Glutamatergic neuron (in vitro differentiated cells): ENCODE measurements around the gene EEPD1. TPM values are rescaled to one million over a fixed set of nuclear protein-coding genes. Genes with fewer than 3 reads are reported as not detected.

Experiments
- DNase-seq: peaks from one replicate; pipeline ENCODE4 v3.0.0; 2022
- H3K27ac Mint-ChIP-seq: one replicate; pipeline ENCODE4 v1.8.0; 2020; ENCODE audit warnings: mild to moderate bottlenecking, mixed read lengths, inconsistent platforms; ENCODE audit not compliant: unreplicated experiment
- H3K27me3 Mint-ChIP-seq: one replicate; pipeline ENCODE4 v1.8.0; 2020; ENCODE audit warnings: mild to moderate bottlenecking, moderate library complexity, mixed read lengths, inconsistent platforms; ENCODE audit not compliant: unreplicated experiment
- H3K36me3 Mint-ChIP-seq: one replicate; pipeline ENCODE4 v1.8.0; 2020; ENCODE audit warnings: mild to moderate bottlenecking, mixed read lengths, inconsistent platforms; ENCODE audit not compliant: unreplicated experiment
- H3K4me1 Mint-ChIP-seq: one replicate; pipeline ENCODE4 v1.8.0; 2020; ENCODE audit warnings: mild to moderate bottlenecking, low read depth, mixed read lengths, inconsistent platforms; ENCODE audit not compliant: unreplicated experiment
- H3K4me3 Mint-ChIP-seq: one replicate; pipeline ENCODE4 v1.8.0; 2020; ENCODE audit warnings: mild to moderate bottlenecking, mixed read lengths, inconsistent platforms; ENCODE audit not compliant: unreplicated experiment
- H3K9me3 Mint-ChIP-seq: one replicate; pipeline ENCODE4 v1.8.0; 2020; ENCODE audit warnings: mild to moderate bottlenecking, moderate library complexity, mixed read lengths, inconsistent platforms; ENCODE audit not compliant: unreplicated experiment
- total RNA-seq: library from RNA; stranded (reverse); fragmentation: NEBNext Ultra II Directional; extraction: Animal tissue kit (Norgen Biotek cat#: 25700); gene quantifications from one replicate; pipeline ENCODE4 v1.2.1, GENCODE V29; 2021; ENCODE audit not compliant: unreplicated experiment
- TF ChIP-seq, protein P1 (sequence below): fragments of 200-600 bp; sonication (generic); IDR thresholded peaks from one replicate; pipeline ENCODE4 v1.5.0; 2021; ENCODE audit not compliant: partially characterized antibody, unreplicated experiment

The EEPD1 gene
- total RNA-seq, 1 donor from 2014 or later: 63.9 TPM

DNA sequence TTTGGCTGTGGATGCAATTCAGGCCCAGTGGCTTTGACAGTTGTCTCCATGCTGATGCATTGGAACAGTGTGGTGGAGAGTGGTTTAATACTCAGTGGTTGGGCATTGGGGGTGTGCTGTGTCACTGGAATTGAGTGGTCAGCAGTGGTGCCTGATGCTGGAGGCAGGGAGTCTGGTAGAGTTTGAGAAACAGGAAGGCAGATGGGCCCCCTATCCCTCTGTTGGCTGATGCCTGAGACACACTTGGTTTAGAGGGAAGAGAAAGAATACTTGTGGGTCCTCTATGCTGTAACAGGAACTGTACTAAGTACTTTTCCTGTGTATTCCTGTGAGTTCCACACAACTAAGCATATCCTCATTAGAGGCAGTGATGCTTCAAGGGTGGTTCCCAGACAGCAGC is 55.4 kb downstream of the EEPD1 start:
- Mint-ChIP-seq H3K9me3 (peaks cover 5% of the 10 kb centered on the region), H3K27me3 (peaks cover 11% of the 10 kb centered on the region), H3K27ac (no peak overlapping the region), H3K4me1 (peaks cover 52% of the 10 kb centered on the region), H3K4me3 (no peak overlapping the region), H3K36me3 (peaks cover 5% of the 10 kb centered on the region)
- DNase-seq: no peak
- TF ChIP-seq, protein P1, sequence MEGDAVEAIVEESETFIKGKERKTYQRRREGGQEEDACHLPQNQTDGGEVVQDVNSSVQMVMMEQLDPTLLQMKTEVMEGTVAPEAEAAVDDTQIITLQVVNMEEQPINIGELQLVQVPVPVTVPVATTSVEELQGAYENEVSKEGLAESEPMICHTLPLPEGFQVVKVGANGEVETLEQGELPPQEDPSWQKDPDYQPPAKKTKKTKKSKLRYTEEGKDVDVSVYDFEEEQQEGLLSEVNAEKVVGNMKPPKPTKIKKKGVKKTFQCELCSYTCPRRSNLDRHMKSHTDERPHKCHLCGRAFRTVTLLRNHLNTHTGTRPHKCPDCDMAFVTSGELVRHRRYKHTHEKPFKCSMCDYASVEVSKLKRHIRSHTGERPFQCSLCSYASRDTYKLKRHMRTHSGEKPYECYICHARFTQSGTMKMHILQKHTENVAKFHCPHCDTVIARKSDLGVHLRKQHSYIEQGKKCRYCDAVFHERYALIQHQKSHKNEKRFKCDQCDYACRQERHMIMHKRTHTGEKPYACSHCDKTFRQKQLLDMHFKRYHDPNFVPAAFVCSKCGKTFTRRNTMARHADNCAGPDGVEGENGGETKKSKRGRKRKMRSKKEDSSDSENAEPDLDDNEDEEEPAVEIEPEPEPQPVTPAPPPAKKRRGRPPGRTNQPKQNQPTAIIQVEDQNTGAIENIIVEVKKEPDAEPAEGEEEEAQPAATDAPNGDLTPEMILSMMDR: no peak

DNA sequence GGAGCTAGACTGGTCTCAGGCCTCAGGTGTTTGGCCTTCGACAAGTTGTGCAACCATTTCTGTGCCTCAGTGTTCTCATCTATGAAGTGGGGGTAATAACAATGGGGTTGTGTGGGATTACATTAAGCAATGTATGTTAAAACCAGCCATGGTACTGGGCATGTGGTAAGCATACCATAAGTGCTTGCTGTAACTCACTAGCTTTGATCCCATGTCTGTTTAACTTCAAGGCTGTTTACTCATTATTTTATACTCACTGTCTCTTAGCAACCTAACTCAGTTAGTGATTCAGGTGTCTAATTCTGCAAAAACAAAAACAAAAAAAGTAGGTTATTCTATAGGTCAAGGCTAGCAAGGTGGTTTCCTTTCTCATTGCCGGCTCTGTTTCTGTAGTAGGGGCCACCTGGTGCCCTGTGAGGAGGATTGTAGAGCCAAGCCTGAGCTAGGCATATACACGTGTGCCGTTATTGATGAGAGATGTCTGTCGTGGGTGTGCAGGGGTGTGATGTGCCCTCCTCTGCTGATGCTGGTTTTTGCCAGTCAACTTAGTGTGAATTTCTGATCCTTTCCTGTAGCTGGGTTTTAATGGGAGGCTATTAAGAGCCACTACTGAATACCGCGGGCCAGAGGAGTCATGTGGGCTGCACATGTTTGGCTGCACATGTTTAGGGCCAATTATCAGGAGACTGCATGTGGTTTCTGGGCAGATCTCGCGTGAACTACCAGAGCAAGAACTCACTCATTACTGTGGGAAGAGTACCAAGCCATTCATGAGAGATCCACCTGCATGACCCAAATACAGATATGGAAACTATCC is 56.2 kb downstream of the EEPD1 start:
- peak overlapping the region; percentile 46 for H3K4me3 Mint-ChIP-seq
- H3K9me3 Mint-ChIP-seq: peaks cover 10% of the 10 kb centered on the region
- peaks cover 55% of the 10 kb centered on the region for H3K4me1 Mint-ChIP-seq
- TF ChIP-seq, protein P1: no peak
- H3K27ac Mint-ChIP-seq: peak overlapping the region; percentile 56
- no peak for DNase-seq
- peaks cover 11% of the 10 kb centered on the region for H3K36me3 Mint-ChIP-seq
- H3K27me3 Mint-ChIP-seq: peaks cover 15% of the 10 kb centered on the region

DNA sequence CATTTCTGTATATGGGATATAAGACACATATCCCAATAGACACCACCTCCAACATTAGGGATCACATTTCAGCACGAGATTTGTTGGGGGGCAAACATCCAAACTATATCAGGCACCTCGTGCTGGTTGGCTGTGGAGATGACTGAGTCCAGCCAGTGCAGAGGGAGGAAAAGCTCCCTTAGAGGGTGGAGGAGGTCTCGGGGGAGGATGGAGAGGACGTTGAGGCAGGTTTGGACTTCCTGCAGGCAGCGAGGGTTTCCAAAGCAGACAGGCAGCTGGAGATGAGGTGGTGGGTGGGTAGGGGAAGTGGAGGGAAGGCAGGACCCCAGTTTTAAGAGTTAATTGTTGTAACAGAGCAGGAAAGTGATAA is 56.7 kb downstream of the EEPD1 start:
- TF ChIP-seq, protein P1: no peak
- no peak overlapping the region for H3K27ac Mint-ChIP-seq
- peaks cover 17% of the 10 kb centered on the region for H3K27me3 Mint-ChIP-seq
- H3K9me3 Mint-ChIP-seq: peaks cover 13% of the 10 kb centered on the region
- peaks cover 11% of the 10 kb centered on the region for H3K36me3 Mint-ChIP-seq
- DNase-seq: no peak
- H3K4me3 Mint-ChIP-seq: peak overlapping the region; percentile 46
- peaks cover 55% of the 10 kb centered on the region for H3K4me1 Mint-ChIP-seq

DNA sequence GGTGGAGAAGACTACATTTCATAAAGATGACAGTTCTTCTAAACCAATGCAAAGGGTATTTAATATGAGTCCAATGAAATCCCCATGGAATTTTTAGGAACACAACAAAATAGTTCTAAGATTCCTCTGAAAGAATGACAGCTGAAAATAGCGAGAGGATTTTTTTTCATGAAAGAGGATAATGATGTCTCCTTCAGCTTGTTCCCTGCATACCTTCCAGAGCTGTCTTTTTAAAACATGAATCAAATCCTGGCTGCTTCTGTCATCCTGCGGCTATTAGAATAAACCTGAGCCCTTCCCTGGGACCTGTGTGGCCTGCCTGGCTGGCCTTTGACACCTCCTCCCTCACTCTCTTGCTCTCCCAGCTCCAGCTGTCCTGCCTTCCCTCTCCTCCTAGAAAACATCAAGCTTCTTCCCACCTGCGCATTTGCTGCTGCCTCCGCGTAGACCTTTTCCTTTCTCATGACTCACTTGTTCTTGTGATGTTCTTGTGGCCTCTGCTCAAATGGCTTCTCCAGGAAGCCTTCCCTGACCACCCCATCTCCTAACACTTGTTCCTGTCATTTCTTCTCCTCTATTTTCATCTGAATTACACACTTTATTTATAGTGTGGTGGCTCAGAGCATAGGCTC is 57.4 kb downstream of the EEPD1 start:
- no peak overlapping the region for H3K27ac Mint-ChIP-seq
- H3K36me3 Mint-ChIP-seq: peaks cover 11% of the 10 kb centered on the region
- peaks cover 52% of the 10 kb centered on the region for H3K4me1 Mint-ChIP-seq
- TF ChIP-seq, protein P1: no peak
- peaks cover 15% of the 10 kb centered on the region for H3K27me3 Mint-ChIP-seq
- no peak overlapping the region for H3K4me3 Mint-ChIP-seq
- DNase-seq: no peak
- H3K9me3 Mint-ChIP-seq: peaks cover 13% of the 10 kb centered on the region
